Stimulated activated CD8-positive, alpha-beta memory T cell treated with anti-CD3 and anti-CD28 coated beads, Interleukin-7, amount 100 ng/mL, for 24 hours (primary cell): ENCODE results near the gene SPDEF.

Experiments
- DNase-seq: peaks from one replicate; pipeline ENCODE4 v3.0.0-alpha.2; 2020; ENCODE audit warnings: low read depth

SPDEF gene

DNA sequence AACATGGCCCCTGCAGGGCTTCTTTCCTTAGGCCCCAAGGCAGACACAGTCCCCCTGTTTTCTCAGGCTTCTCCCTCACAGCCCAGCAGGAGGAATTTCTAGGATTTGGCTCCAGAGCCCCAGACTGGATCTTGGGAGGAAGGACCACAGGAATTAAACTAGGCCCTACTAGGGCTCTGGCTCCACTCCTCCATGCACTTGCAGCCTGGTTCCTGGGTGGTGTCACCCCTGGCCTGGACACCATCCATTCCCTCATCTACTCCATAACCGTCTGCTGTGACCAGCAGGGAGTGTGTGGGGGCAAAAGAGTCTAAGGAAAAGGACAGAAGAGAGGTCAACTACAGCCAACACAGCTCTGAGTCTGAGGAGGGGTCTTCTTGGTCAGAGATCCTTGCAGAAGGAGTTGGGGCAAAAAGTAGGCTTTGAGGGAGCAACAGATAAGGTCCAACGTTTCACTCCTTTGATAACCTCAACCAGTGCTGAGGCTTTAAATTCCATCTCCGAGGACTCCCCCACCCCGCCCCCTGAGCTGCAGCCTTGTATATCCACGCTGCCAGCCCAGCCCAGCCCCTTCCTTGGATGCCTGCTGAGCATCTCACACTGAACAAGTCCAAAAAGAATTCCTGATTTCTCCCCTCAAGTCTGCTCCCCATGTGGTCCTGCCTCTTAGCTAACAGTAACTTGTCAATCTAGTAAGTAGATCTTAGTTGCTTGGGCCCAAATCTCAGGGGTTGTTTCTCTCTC lies 27.9 kb upstream of the SPDEF start:
- DNase-seq = no peak

DNA sequence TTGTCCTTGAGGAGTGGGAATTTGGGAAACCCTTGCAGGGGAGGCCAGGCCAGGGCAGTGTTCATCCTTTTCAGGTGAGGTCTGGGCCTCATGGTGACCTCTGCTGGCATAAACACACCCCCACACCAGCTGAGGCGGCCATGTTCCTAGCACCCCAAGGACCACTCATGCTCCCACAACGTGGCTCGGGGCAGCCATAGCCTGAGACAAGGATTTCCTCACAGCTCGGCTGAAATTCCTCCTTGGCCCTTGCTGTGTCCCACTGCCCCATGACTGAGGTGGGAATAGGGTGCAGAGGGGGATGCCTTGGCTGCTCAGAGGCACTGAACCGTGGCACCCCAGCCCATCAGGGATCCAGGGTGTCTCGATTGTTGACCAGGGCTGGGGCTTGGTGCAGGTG lies 27.3 kb upstream of the SPDEF start:
- no peak for DNase-seq

DNA sequence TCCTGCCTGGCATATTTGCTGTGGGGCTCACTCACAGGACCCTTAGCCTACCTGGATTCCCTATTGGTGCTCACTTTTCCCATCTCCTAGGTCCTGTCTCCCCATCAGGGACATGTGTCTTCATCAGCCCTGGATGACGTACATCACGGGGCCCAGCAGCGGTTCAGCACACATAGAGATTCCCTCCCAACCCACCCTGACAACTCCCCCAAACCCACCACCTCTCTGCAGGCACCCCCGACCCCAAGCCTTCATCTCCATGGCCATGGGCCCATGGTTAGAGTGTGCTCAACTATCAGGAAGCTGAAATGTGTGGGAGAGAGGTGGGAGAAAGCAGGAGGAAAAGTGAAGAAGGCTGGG lies 25.4 kb upstream of the SPDEF start:
- no peak for DNase-seq

DNA sequence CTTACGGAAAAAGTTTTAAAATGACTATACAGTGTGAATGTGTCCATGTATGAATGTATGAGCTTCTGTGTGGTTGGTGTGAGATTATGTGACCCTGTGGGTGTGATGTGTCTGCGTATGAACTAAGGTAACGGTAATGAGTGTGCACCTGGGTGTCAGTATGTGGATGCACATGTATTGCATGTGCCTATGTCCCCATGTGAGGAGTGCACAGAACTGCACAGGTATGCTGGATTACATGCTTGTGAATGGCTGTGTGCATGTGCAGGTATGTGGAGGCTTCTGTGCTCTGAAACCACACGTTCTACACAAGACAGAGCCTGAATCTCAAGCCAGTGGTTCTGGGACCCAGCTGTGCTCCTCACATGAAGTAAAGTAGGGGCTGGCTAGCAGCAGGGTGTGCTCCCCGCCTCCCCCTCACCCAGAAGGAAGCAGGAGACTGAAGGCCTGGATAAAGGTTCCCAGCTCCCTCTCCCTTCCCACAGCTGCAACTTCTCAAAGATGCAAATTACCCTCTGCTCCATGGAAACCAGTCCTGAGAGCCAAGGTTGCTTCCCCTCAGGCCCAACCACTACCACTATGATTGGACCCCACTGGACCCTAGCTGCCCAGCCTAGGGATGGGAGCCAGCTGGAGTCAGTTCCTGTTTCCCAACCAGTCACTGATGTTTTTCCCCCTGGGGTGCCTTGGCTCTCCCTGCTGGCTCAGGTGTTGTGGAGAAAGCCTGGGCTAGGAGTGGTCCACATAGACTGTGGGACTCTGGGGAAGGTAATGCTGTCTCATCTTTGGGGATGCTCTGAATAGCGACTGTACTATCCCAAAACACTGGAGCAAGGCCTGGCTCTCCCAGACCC lies 24.8 kb upstream of the SPDEF start:
- no peak for DNase-seq

DNA sequence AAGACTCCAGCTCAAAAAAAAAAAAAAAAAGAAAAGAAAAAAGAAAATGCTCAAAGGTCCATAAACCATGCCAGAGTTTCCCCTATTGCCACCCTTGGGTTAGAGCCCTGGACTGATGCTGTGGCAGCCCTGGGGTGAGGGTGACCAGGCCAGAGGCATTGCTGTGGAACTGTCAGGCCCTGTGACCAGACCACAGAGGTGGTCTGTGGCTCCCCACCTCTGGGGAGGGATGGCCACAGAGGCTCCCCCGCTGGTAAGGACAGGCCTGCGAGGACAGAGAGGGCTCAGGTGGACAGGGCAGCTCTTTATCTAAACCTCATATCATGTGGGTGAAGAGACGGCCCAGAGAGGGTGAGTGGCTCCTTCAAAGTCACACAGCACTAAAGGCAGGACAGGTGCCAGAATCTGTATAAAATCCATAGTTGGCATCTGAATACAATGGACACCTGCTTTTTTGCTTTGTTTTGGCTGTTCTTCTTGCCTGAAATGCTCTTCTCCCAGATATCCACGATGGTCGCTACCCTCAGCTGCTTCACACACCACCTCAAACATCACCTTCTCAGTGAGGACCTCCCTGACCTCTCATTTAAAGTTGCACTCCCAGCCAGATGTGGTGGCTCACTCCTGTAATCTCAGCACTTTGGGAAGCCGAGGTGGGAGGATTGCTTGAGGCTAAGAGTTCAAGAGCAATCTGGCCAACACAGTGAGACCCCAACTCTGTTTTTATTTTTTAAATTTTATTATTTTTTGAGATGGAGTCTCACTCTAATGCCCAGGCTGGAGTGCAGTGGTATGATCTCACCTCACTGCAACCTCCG lies 22.5 kb upstream of the SPDEF start:
- no peak for DNase-seq

DNA sequence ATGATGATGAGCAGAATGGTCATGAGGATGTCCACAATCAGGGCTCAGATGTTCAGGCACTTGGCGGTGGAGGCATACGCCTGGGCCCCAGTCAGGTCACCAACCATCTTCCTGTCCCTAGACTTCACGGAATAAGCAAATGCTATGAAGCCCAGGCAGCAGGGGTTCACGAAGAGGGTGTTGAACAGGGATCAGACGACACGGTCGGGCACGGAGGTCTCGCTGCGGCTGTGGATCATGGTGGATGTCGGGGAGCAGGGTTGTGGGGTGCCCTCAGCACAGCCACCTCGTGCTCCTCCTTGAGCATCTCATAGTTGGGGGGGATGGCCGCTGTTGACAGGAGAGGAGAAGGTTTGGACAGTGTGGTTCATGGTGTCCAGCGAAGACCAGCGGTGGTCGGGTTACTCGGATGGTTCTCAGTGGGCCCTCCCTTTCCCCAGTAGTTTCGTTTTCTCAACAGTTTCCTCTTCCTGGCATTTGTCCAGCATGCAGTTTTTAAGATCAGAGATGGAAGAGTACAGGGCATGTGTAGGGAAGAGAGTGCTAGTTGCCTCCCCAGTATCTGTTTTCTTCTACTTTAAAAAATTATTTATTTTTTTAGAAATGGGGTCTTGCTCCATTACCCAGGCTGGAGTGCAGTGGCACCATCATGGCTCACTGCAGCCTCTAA lies 20.3 kb upstream of the SPDEF start:
- DNase-seq = no peak

DNA sequence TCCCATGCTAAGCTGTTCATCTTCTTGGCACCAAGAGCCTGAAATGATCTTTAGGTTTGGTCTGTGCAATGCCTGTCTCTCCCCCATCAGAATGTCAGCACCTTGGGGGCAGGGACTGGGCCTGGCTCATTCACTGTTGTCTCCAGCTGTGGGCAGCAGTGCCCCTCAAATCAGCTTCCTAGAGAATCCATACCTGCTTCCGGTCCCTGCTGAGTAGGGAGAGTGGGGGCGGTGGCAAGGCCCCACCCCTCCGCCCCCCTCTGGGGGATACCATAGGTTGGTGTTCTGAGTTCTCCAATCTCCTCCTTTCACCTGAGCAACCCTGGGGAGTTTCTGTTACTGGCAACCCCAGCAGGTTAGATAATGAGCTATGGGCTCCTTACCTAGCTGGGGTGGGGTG lies 19.2 kb upstream of the SPDEF start:
- no peak for DNase-seq

DNA sequence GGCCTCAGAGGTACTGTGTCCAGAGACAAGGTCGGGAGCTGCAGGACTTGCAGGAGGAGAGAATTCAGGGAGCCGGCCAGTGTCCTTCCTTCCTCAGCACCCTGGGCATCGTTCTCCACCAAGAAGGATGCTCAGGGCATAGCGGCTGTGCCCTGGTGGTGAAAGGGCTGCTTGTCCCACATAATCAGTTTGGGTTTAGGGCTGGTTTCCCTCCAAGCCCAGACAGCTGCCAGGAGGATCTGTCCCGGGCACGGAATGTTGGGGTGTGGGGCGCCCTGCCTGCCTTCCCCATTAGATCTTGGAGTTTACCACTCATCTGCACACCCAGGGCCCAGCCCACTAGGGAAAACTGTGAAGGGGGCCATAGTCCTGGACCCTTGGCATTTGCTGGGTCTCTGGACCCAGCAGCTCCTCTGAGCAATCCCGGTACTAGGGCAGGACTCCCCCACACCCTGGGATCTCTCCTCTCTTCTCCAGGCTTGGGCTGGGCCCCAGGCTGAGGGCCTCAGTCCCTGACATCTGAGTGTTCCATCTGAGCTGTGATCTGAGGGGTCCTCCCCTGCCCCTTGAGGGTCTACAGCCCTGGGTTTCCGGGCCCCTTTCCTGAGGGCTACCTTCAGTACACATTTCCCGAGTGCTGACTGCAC lies 18.6 kb upstream of the SPDEF start:
- DNase-seq = no peak

DNA sequence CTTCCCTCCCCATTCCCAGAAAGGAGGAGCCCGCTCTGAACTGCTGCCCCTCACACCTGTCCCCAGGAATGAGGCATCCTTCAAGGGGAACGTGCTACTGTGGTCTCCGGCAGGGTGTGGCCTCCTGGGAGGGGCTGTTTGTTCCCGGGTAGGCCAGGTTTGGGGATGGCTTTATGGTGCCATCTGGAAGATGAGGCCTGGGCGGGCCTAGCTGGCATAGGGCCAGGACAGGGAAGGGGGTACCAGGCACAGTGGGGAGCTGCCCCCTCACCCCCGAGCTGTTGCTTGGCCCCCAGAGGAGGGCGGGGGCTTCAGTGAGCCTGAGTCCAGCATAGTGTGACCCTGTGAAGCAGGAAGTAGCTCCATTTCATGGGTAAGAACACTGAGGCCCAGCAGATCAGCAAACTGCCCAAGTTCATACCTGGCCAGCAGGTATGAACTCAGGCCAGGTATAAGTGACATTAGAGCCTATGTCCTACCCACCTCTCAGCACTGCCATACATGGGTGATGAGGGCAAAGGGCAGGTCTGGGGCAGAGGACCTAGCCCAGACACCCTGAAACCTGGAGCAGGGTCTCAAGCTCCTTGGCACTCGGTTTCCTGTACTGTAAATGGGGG lies 17.5 kb upstream of the SPDEF start:
- no peak for DNase-seq

DNA sequence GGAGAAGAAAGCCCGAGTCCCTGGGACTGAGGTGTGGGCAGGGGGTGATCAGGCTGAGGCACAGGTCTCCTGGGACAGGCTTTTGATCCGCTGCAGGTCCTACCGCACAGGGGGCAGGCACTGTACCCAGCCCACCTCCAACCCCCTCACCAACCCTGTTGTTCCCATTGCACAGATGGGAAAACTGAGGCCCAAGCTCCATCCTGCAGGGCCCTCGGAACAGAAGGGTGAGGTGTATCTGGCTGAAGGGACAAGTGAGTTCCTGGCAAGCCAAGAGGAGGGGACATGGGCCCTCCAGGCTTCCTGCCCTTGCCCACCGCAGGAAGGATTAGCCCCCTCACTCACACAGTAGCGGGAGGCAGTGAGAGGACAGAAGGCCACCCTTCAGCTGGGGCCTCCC lies 16.5 kb upstream of the SPDEF start:
- no peak for DNase-seq

DNA sequence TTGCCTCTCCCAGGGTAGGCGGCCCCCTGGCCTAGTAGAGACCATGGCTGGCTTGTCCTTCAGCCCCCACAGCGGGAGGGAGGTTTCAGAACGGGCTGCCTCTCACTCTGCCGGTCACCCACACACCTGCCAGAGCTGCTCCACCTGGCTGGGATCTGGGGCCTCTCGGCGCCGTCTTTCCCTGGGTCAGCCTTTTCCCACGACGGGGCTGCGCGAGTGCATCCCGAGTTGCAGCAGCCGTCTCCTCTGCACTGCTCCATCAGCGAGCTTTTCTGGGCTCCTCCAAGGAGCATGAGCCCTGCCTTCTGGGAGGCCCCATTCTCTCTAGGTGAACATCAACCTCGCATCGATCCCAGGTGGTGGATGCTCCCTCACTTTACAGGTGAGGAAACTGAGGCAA lies 15.9 kb upstream of the SPDEF start:
- DNase-seq = no peak

DNA sequence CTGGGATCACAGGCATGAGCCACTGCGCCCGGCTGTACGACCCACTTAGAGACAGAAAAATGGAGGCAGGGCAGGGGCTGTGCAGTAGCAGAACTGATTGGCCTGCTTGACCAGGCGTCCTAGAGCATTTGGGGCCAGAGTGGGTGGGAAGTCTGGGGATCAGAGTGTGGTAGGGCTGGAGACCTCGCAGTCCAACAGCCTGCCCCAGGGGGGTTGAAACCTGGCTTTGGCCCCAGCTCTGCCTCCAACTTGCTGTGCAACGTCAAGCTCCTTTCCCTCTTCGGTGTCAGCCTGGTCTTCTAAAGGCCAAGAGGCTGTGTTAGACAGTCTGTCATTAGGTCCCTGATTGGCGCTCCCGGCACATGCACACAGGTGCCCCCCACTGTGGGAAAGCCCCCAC lies 15.3 kb upstream of the SPDEF start:
- DNase-seq = no peak

DNA sequence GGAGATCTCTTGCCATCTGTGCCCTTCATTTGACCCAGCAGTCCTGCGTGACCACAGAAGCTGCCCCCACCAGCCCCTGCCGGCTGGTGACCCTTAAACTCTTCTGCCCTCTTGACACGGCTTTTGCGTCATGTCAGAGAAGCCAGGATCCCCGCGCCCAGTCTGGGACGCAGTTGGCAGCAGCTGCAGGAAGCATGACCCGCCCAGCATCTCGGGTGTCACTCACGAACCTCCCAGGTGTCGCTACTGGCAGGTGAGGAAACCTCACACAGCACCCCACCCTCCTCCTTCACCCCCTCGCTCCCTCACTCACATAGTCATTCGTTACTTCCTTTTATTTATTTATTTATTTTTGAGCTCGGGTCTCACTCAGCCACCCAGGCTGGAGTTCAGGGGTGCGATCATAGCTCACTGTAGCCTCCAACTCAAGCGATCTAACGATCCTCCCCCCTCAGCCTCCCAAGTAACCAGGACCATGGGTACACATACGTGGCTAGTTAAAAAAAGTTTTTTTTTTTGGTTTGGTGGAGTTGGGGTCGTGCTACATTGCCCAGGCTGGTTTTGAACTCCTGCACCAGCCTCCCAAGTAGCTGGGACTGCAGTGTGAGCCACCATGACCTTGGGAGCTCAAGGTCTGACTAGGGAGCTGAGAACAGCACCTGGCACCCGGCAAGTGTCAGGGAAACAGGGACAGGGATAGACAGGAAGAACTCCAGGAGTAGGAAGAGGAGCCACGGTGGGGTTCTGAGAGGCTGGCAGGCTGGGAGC lies 14.1 kb upstream of the SPDEF start:
- no peak for DNase-seq

DNA sequence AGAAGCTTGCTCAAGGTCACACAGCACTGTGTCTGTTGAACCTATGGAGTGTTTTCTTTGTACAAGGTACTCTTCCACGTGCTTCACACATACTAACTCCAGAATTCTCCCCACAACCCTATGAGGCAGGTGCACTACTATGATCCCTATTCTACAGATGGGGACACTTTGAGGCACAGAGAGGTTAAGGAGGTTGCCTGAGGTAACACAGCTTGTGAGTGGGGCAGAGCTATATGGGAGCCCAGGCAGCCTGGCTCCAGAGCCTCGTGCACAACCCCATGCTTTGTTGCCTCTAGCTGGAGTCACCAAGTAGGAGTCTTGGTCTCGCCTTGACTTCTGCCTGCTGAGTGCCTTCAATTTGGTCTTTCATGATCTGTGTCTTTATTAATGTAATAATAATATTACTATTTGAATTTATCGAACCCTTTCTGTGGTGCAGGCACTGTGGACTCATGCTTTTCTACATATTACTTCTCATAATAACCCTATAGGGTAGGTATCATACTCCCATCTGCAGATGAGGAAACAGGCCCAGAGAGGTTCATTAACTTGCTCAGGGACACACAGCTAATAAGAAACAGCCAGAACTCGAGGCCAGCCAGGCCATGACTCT lies 13.3 kb upstream of the SPDEF start:
- DNase-seq = no peak

DNA sequence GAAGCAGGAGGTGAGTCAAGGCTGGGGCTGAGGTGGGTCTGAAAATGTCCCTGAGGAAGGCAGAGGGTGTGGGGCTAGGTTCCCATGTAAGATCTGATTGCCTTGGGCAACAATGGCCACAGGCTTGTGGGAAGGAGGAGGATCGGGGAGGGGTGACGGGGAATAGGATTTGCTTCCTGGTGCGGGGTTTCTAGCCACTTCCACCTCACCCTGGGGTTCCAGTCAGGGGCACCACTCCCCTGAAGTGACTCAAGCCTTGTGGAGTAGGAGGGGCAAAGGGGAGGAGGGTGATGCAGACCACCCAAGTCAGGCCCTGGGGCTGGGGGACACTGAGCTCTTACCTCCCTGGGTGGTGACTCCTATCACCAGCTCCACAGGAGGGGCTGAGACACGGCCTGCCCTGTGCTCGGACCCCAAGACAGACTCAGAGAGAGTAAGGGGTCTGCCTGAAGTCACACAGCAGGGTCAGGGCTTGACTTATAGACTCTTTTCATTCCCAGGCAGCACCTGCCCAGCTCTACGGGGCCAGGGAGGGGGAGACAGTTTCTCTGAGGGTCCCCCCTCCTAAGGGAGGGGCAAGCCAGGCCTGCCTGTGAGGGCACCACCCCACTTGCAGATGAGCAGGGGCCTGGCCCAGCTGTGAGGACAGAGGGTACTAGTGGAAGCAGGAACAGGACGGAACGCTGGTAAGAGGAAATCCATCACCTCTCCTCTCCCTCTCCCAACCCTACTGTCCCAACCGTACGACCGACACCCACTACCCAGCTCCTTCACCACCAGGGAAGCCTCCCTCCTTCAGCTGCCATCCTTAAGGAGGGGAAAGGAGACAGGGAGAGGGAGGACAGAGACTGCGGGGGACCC lies 12.4 kb upstream of the SPDEF start:
- no peak for DNase-seq

DNA sequence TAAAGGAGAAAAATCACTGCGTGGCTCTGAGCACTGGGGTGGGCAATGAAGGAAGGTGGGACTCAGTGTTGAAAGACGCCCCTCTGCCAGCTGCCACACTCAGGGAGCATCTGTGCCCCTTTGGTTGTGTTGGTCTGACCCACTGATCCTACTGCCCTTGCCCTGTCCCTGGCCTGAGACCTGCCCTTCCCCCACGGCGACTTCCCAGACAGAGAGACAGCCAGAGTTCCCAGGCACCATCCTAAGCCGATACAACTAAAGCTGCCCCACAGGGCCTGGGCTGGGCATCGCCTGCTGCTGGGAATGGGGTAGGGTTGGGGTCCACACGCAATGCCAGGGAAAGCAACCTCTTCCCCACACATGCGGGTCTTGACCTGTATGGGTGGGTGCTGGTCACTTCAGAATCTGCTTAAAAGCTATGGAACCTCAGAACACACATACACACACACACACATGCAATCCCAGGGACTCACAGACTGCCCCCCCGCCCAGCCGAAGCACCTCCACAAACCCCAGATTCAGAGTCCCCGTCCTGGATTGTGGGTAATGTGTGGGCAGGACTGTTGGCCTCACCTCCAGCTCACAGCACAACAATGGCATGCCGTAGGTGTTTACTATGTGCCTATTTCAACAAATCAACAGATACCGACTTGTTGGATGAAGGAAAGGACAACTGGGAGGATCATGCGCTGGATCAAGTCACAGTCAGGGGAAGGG lies 10.9 kb upstream of the SPDEF start:
- no peak for DNase-seq

DNA sequence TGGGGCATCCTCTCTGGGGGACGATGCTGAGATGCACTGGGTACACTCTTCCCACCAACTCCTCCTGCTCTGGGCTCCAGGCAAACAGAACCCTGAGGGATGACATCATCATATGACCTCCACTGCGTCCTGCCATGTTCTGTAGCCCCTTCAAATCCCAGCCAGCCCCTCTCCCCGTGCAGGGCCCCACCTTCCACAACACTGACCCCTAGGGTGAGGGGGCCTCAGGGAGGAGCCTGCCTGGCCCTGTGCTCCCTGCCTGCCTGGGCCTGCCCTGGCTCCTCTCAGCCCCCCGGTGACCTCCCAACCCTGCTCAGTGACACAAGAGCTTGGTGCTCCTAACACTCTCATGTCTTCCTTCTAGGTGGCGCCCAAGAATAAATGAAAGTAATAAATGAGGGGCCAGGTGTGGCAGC lies 9.6 kb upstream of the SPDEF start:
- no peak for DNase-seq

DNA sequence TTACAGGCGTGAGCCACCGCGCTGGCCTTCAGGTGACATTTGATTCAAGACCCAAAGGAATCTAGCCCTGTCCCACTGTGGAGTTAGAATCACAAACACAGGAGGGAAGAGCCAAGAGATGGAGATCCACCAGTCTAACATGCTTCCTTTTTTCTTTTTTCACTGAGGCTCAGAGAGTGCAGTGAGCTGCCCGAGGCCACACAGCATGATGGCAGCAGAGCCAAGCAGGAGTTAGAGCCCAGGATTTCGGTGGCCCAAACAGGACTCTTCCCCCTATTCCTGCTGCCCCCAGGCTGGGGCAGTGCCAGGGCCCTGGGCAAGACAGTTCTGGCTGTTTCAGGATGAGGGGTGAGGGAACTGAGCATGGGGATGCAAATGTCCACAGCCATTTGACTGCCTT lies 8.1 kb upstream of the SPDEF start:
- DNase-seq = no peak

DNA sequence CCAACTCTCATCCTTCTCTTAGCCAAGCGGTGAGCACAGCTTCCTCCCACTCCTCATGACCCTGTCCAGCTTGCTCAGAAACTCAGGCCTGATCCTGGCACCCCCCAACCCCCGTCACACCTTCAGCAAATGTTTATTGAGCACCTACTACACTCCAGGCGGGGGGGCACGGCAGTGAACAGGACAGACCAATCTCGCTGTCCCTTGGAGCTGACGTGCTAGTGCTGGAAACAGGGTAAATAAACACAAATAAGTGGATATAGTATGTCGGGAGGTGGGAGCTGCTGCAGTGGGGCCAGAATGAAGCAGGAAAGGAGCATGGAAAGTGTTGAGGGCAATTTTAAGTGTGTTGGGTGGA lies 7.4 kb upstream of the SPDEF start:
- no peak for DNase-seq
